Lung (tissue), 12 donors: ENCODE data around the gene NCS1. TPM values are rescaled to one million over a fixed set of nuclear protein-coding genes. Genes with fewer than 3 reads are reported as not detected.

Source experiments
- ATAC-seq: fragments of 200-7000 bp; cut with Tn5 transposase; one replicate; pipeline ENCODE4 v1.9.1; 2020; ENCODE audit warnings: moderate number of reproducible peaks; ENCODE audit not compliant: insufficient read depth, low FRiP score
- DNase-seq, 3 donors: peaks; one replicate each; pipeline ENCODE4 v3.0.0-alpha.2; 2013 to 2017
- H3K27ac ChIP-seq, 2 donors: one replicate each; pipeline ENCODE4 v1.5.1; 2013; ENCODE audit warnings: mild to moderate bottlenecking in 2 of 2, moderate library complexity in 2 of 2, control low read depth in 1 of 2, inconsistent platforms in 1 of 2, low read depth in 1 of 2, low read length in 1 of 2
- H3K27me3 ChIP-seq, 3 donors: one replicate each; pipeline ENCODE4 v1.5.1; 2013; ENCODE audit warnings: low read length in 2 of 3; ENCODE audit not compliant: control insufficient read depth in 3 of 3, insufficient read depth in 3 of 3
- H3K36me3 ChIP-seq, 4 donors: one replicate each; pipeline ENCODE4 v1.5.1; 2013; ENCODE audit warnings: low read length in 4 of 4, mild to moderate bottlenecking in 1 of 4, moderate library complexity in 1 of 4; ENCODE audit not compliant: control insufficient read depth in 4 of 4, insufficient read depth in 4 of 4
- H3K4me1 ChIP-seq, 5 donors: one replicate each; pipeline ENCODE4 v1.5.1; 2013; ENCODE audit warnings: low read length in 5 of 5, mild to moderate bottlenecking in 2 of 5, moderate library complexity in 1 of 5; ENCODE audit not compliant: control insufficient read depth in 5 of 5, insufficient read depth in 5 of 5
- H3K4me3 ChIP-seq: one replicate; pipeline ENCODE4 v1.5.1; 2013; ENCODE audit warnings: mild to moderate bottlenecking, control low read depth, moderate library complexity
- H3K9ac ChIP-seq, 2 donors: one replicate each; pipeline ENCODE4 v1.5.1; 2013; ENCODE audit warnings: low read length in 2 of 2, control low read depth in 1 of 2; ENCODE audit not compliant: insufficient read depth in 1 of 2
- H3K9me3 ChIP-seq, 4 donors: one replicate each; pipeline ENCODE4 v1.5.1; 2013; ENCODE audit warnings: low read length in 3 of 4, mild to moderate bottlenecking in 1 of 4, moderate library complexity in 1 of 4; ENCODE audit not compliant: control insufficient read depth in 4 of 4, insufficient read depth in 3 of 4
- WGBS, 2 donors: extraction: QIAGEN DNeasy Blood & Tissue Kit; methylation state at CpG; one replicate each; pipeline ENCODE4 v1.1.7; 2013; 5-methylcytosine and 5-hydroxymethylcytosine counted together
- polyA plus RNA-seq, 2 donors: library from polyadenylated mRNA; stranded (reverse); fragments of 200-250 nt; gene quantifications; one replicate each; pipeline ENCODE4 v1.2.1, GENCODE V29; 2013
- total RNA-seq, 2 donors: library from RNA; depleted of rRNA in 1 of 2; stranded (reverse); fragments of >200 nt in 1 of 2; gene quantifications; one replicate each; pipeline ENCODE4 v1.2.1, GENCODE V29; 2014 to 2021
- TF ChIP-seq, protein P1 (sequence below): IDR thresholded peaks from 2 replicates; pipeline ENCODE4 v1.5.1; 2012; ENCODE audit warnings: mild to moderate bottlenecking; ENCODE audit errors: control extremely low read depth, extremely low read depth
- donor health status: control.
- donor health status: control.
- donor health status: Bipolar disorder and iron deficiency.
- donor health status: healthy.
- donor health status: DM: yes; HTN: yes; CAD: no.

The NCS1 gene
- total and polyA plus RNA-seq, 4 donors: 5.8 to 27.5 (median 6.5) TPM

GRCh38 chr9:130171226-130172148 lies 717 bp upstream of the NCS1 start:
- ATAC-seq (no peak), DNase-seq (no peak)
- 35 to 47% methylated on average over 35 to 45 of the region's 45 CpGs for WGBS, 2 donors
- H3K4me3 ChIP-seq: peak overlapping the region; percentile 17
- H3K4me1 ChIP-seq: peaks cover 0 to 25% (median 6%) of the 10 kb centered on the region in 5 donors
- no peaks in the 10 kb centered on the region for H3K36me3 ChIP-seq
- no peaks in the 10 kb centered on the region for H3K9me3 ChIP-seq
- no peak overlapping the region for H3K9ac ChIP-seq
- H3K27me3 ChIP-seq: no peaks in the 10 kb centered on the region
- H3K27ac ChIP-seq: no peak overlapping the region
- TF ChIP-seq, protein P1, sequence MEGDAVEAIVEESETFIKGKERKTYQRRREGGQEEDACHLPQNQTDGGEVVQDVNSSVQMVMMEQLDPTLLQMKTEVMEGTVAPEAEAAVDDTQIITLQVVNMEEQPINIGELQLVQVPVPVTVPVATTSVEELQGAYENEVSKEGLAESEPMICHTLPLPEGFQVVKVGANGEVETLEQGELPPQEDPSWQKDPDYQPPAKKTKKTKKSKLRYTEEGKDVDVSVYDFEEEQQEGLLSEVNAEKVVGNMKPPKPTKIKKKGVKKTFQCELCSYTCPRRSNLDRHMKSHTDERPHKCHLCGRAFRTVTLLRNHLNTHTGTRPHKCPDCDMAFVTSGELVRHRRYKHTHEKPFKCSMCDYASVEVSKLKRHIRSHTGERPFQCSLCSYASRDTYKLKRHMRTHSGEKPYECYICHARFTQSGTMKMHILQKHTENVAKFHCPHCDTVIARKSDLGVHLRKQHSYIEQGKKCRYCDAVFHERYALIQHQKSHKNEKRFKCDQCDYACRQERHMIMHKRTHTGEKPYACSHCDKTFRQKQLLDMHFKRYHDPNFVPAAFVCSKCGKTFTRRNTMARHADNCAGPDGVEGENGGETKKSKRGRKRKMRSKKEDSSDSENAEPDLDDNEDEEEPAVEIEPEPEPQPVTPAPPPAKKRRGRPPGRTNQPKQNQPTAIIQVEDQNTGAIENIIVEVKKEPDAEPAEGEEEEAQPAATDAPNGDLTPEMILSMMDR: no peak

DNA sequence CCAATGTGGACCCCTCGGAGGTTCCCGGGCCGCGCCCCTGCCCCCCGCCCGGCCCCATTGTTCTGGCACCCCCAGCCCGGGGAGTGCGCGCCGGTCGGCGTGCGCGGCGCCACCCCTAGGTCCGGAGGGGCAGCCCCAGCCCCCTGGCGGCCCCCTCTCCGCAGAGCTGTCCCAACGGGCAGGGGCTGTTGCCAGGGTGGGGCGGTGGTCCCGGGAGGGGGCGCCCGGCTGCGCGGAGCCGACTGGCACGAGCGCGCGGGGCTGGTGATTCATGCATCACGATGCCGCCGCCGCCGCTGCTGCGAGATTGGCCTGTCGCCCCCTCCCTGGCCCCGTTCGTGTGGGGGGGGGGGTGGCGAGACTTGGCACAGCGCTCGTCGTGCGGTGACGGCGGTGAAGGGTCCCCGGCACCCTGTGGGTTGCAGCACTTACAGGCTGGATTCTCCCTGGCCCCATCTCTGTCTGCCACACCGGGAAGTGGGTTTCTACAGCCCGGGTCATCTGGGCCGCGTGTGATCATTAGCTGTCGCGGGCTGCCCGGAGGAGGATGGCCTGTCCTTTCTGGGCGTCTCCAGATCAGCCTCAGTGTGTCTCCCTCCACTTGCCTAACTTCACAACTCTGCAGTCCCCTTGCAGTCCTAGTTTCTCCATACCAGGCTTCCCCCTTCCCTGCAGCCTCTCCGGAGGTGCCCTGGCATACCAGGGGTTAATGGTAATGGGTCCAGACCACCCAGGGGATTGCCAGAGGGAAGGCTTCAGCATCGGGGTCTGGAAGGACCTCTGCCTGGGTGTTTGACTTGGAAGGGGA lies 858 bp downstream of the NCS1 start:
- peak overlapping the region; percentile 41 for H3K4me3 ChIP-seq
- H3K36me3 ChIP-seq: no peaks in the 10 kb centered on the region
- no peak for ATAC-seq
- no peaks in the 10 kb centered on the region for H3K9me3 ChIP-seq
- H3K27me3 ChIP-seq: no peaks in the 10 kb centered on the region
- H3K4me1 ChIP-seq: peaks cover 0 to 25% (median 6%) of the 10 kb centered on the region in 5 donors
- TF ChIP-seq, protein P1: no peak
- peak overlapping the region in 1 of 2 donors; percentile 53 for H3K9ac ChIP-seq
- no peak overlapping the region for H3K27ac ChIP-seq
- peak; percentile 38 to 48 (median 44) for DNase-seq
- 3 to 5% methylated on average over 26 to 57 of the region's 57 CpGs for WGBS, 2 donors

DNA sequence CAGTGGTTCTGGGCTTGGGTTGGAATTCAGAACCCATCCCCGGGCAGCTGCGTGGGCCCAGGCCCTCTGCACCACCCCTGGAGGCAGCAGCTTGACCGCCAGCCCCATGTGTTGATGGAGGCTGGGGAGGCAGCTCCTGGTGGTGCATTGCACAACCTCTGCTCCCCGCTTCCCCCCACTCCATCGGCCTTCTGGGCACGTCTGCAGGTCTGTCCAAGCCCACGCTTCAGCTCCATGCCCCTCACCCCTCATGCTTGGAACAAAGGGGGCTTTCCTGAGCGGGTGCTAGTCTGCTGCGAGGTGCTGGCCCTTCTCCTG lies 1.4 kb downstream of the NCS1 start:
- ATAC-seq: no peak
- Histone ChIP-seq H3K27me3 (no peaks in the 10 kb centered on the region), H3K9me3 (no peaks in the 10 kb centered on the region), H3K4me3 (no peak overlapping the region), H3K4me1 (peaks cover 0 to 29% (median 6%) of the 10 kb centered on the region in 5 donors), H3K9ac (peak overlapping the region in 1 of 2 donors; percentile 53), H3K36me3 (no peaks in the 10 kb centered on the region), H3K27ac (no peak overlapping the region)
- peak in 1 of 3 donors; percentile 38 for DNase-seq
- WGBS, 2 donors: 69 to 82% methylated on average over 9 of the region's 9 CpGs
- TF ChIP-seq, protein P1: no peak
